H1 (cell line): ENCODE measurements around the gene PI4KA. TPM values are rescaled to one million over a fixed set of nuclear protein-coding genes. Genes with fewer than 3 reads are reported as not detected.

ENCODE experiments used
- CTCF ChIA-PET: fragments of 300-600 bp; sonication (Branson Sonifier 250); formaldehyde crosslinking; loops from one replicate; lab custom pipeline; 2021; ENCODE audit not compliant: partially characterized antibody; lab: Charles Lee
- POLR2A ChIA-PET: fragments of 300-600 bp; sonication (Branson Sonifier 250); formaldehyde crosslinking; loops from one replicate; lab custom pipeline; 2021; ENCODE audit warnings: inconsistent platforms; ENCODE audit not compliant: partially characterized antibody; lab: Charles Lee
- DNase-seq, 2 experiments: peaks; one replicate each; pipeline versions ENCODE4 v3.0.0 to v3.0.0-alpha.2; 2010 to 2022; ENCODE audit warnings: low spot score in 2 of 2, low read depth in 1 of 2, mixed read lengths in 1 of 2
- FAIRE-seq: peaks from 2 replicates; lab custom pipeline; 2011; peaks lifted over from hg19 to GRCh38; lab: Jason Lieb, UNC
- H2AFZ ChIP-seq: 2 replicates; pipeline ENCODE4 v1.8.1; 2012; ENCODE audit warnings: low read length, inconsistent platforms
- H2AK5ac ChIP-seq: 2 replicates; pipeline ENCODE4 v1.6.1; 2013; ENCODE audit warnings: low read depth, low read length
- H2BK120ac ChIP-seq: replicated peaks from 2 replicates; pipeline ENCODE3; 2013; ENCODE audit warnings: low read depth, low read length, inconsistent platforms
- H2BK12ac ChIP-seq: 2 replicates; pipeline ENCODE4 v1.6.1; 2013; ENCODE audit warnings: low read depth, low read length
- H2BK15ac ChIP-seq: 2 replicates; pipeline ENCODE4 v1.6.1; 2013; ENCODE audit warnings: low read length
- H2BK20ac ChIP-seq: 2 replicates; pipeline ENCODE4 v1.6.1; 2013; ENCODE audit warnings: low read length
- H2BK5ac ChIP-seq: 2 replicates; pipeline ENCODE4 v1.6.1; 2013; ENCODE audit warnings: low read depth, low read length
- H3K14ac ChIP-seq: 2 replicates; pipeline ENCODE4 v1.6.1; 2013; ENCODE audit warnings: inconsistent platforms; ENCODE audit not compliant: insufficient read length
- H3K18ac ChIP-seq: 2 replicates; pipeline ENCODE4 v1.6.1; 2013; ENCODE audit warnings: low read length; ENCODE audit errors: extremely low read depth
- H3K23ac ChIP-seq: 2 replicates; pipeline ENCODE4 v1.6.1; 2013; ENCODE audit warnings: inconsistent platforms; ENCODE audit not compliant: insufficient read length
- H3K23me2 ChIP-seq: 2 replicates; pipeline ENCODE4 v1.6.1; 2013; ENCODE audit warnings: low read depth, low read length
- H3K27ac ChIP-seq: 2 replicates; pipeline ENCODE4 v1.6.1; 2011; ENCODE audit warnings: low read depth, low read length, inconsistent platforms
- H3K27me3 ChIP-seq, 4 experiments: replicated peaks in 1 of 4; 1 replicate in 1 of 4; 2 replicates in 3 of 4; pipeline versions ENCODE4 v1.6.1 to v1.8.1; 2011 to 2013; ENCODE audit warnings: low read length in 3 of 4, mild to moderate bottlenecking in 3 of 4, inconsistent platforms in 2 of 4, mixed read lengths in 2 of 4, moderate library complexity in 1 of 4; ENCODE audit not compliant: control insufficient read depth in 3 of 4, insufficient read depth in 3 of 4; ENCODE audit errors: extremely low read depth in 1 of 4
- H3K36me3 ChIP-seq, 4 experiments: 2 replicates each; pipeline versions ENCODE4 v1.6.1 to v1.8.1; 2011 to 2013; ENCODE audit warnings: mild to moderate bottlenecking in 4 of 4, low read length in 3 of 4, moderate library complexity in 2 of 4, control low read depth in 1 of 4, inconsistent platforms in 1 of 4; ENCODE audit not compliant: insufficient read depth in 4 of 4, control insufficient read depth in 2 of 4
- H3K4ac ChIP-seq: replicated peaks from 2 replicates; pipeline ENCODE3; 2013; ENCODE audit warnings: low read length, low read depth, mixed read lengths, inconsistent platforms; ENCODE audit not compliant: insufficient read length
- H3K4me1 ChIP-seq, 4 experiments: replicated peaks in 1 of 4; 1 replicate in 1 of 4; 2 replicates in 3 of 4; pipeline versions ENCODE4 v1.6.1 to v1.8.1; 2011 to 2013; ENCODE audit warnings: low read length in 3 of 4, inconsistent platforms in 2 of 4, mixed read lengths in 1 of 4; ENCODE audit not compliant: insufficient read depth in 4 of 4, control insufficient read depth in 3 of 4
- H3K4me2 ChIP-seq, 2 experiments: 2 replicates each; pipeline versions ENCODE4 v1.6.1 to v1.8.1; 2011 to 2013; ENCODE audit warnings: low read depth in 2 of 2, low read length in 2 of 2, control low read depth in 1 of 2, inconsistent platforms in 1 of 2, mild to moderate bottlenecking in 1 of 2; ENCODE audit not compliant: insufficient read depth in 1 of 2
- H3K4me3 ChIP-seq, 4 experiments: fragments of 200-600, 300-600 bp in 1 of 4; sonication (generic), shearing (Covaris generic), sonication (Bioruptor Twin) in 1 of 4; 2 replicates each; pipeline versions ENCODE4 v1.5.1 to v1.8.1; 2011 to 2016; ENCODE audit warnings: low read length in 4 of 4, low read depth in 3 of 4, control low read depth in 2 of 4, inconsistent platforms in 2 of 4, mild to moderate bottlenecking in 2 of 4, mixed read lengths in 1 of 4, moderate library complexity in 1 of 4; ENCODE audit not compliant: insufficient read depth in 2 of 4; ENCODE audit errors: extremely low read depth in 1 of 4
- H3K56ac ChIP-seq: replicated peaks from 2 replicates; pipeline ENCODE3; 2013; ENCODE audit warnings: low read depth, mild to moderate bottlenecking, mixed read lengths, low read length, inconsistent platforms; ENCODE audit not compliant: insufficient read length
- H3K79me1 ChIP-seq: 2 replicates; pipeline ENCODE4 v1.6.1; 2013; ENCODE audit warnings: low read depth, low read length, control low read depth
- H3K79me2 ChIP-seq, 2 experiments: 2 replicates each; pipeline versions ENCODE4 v1.6.1 to v1.8.1; 2012 to 2013; ENCODE audit warnings: low read length in 2 of 2, mild to moderate bottlenecking in 2 of 2, inconsistent platforms in 1 of 2; ENCODE audit not compliant: insufficient read depth in 2 of 2, control insufficient read depth in 1 of 2
- H3K9ac ChIP-seq, 4 experiments: replicated peaks in 1 of 4; 1 replicate in 1 of 4; 2 replicates in 3 of 4; pipeline versions ENCODE4 v1.6.1 to v1.8.1; 2011 to 2013; ENCODE audit warnings: low read depth in 3 of 4, low read length in 3 of 4, control low read depth in 2 of 4, mild to moderate bottlenecking in 2 of 4, moderate library complexity in 2 of 4, inconsistent platforms in 1 of 4; ENCODE audit errors: extremely low read depth in 1 of 4
- H3K9me3 ChIP-seq, 2 experiments: 2 replicates each; pipeline versions ENCODE4 v1.6.1 to v1.8.1; 2012 to 2013; ENCODE audit warnings: mild to moderate bottlenecking in 2 of 2, moderate library complexity in 2 of 2, control low read depth in 1 of 2, inconsistent platforms in 1 of 2, low read depth in 1 of 2, low read length in 1 of 2, mixed read lengths in 1 of 2; ENCODE audit not compliant: insufficient read depth in 2 of 2
- H4K20me1 ChIP-seq, 2 experiments: replicated peaks in 1 of 2; 2 replicates each; pipeline versions ENCODE3 to v1.8.1; 2011 to 2013; ENCODE audit warnings: inconsistent platforms in 2 of 2, low read length in 2 of 2, mild to moderate bottlenecking in 1 of 2; ENCODE audit not compliant: insufficient read depth in 2 of 2, control insufficient read depth in 1 of 2
- H4K5ac ChIP-seq: 2 replicates; pipeline ENCODE4 v1.6.1; 2013; ENCODE audit warnings: low read length, low read depth, mixed read lengths, inconsistent platforms; ENCODE audit not compliant: insufficient read length
- H4K8ac ChIP-seq: 2 replicates; pipeline ENCODE4 v1.8.0; 2013; ENCODE audit warnings: mild to moderate bottlenecking, moderate library complexity, low read length, inconsistent platforms; ENCODE audit not compliant: insufficient read depth; ENCODE audit errors: extremely low read depth
- H4K91ac ChIP-seq: replicated peaks from 2 replicates; pipeline ENCODE3; 2013; ENCODE audit warnings: low read length, mixed read lengths, inconsistent platforms; ENCODE audit not compliant: insufficient read length
- BACH1 ChIP-seq: IDR thresholded peaks from 2 replicates; pipeline ENCODE4 v1.6.1; 2012; ENCODE audit warnings: low read length, improper control_type of control experiment
- CBX8 ChIP-seq: fragments of 300-800, 300-1000 bp; sonication (generic); IDR thresholded peaks from 2 replicates; pipeline ENCODE4 v1.7.1; 2016; ENCODE audit warnings: low read depth, low read length, borderline replicate concordance
- GABPA ChIP-seq: IDR thresholded peaks from 2 replicates; pipeline ENCODE4 v1.6.1; 2011; ENCODE audit warnings: mild to moderate bottlenecking, low read length, moderate library complexity, borderline replicate concordance; ENCODE audit not compliant: insufficient read depth
- POU5F1 ChIP-seq: IDR thresholded peaks from 2 replicates; pipeline ENCODE4 v1.6.1; 2011; ENCODE audit warnings: low read depth, mild to moderate bottlenecking, low read length, moderate library complexity
- RFX5 ChIP-seq: IDR thresholded peaks from 2 replicates; pipeline ENCODE4 v1.6.1; 2011; ENCODE audit warnings: low read depth, low read length, improper control_type of control experiment, borderline replicate concordance
- RXRA ChIP-seq: IDR thresholded peaks from 2 replicates; pipeline ENCODE4 v1.6.1; 2011; ENCODE audit warnings: low read depth, mild to moderate bottlenecking, low read length, moderate library complexity; ENCODE audit not compliant: insufficient read depth
- SP2 ChIP-seq: IDR thresholded peaks from 2 replicates; pipeline ENCODE4 v1.6.1; 2012; ENCODE audit warnings: mild to moderate bottlenecking, low read length, inconsistent platforms
- SUZ12 ChIP-seq: fragments of 200-600 bp; sonication (generic); IDR thresholded peaks from 2 replicates; pipeline ENCODE4 v1.6.1; 2012; ENCODE audit warnings: mild to moderate bottlenecking, inconsistent platforms, low read length, moderate library complexity, mixed read lengths
- TAF7 ChIP-seq: optimal IDR thresholded peaks from 2 replicates; pipeline ENCODE3; 2011; ENCODE audit warnings: low read depth, mild to moderate bottlenecking, inconsistent platforms, low read length, moderate library complexity, borderline replicate concordance
- WGBS, 2 experiments: shearing (Covaris generic) in 1 of 2; methylation state at CpG; one replicate each; pipeline versions ENCODE4 v1.1.6 to v1.1.7; 2013 to 2015; ENCODE audit warnings: low lambda C conversion rate in 2 of 2, mixed read lengths in 2 of 2, inconsistent platforms in 1 of 2, low coverage in 1 of 2, missing lambda C conversion rate in 1 of 2; ENCODE audit not compliant: insufficient replicate concordance in 2 of 2, insufficient coverage in 1 of 2, insufficient read length in 1 of 2; ENCODE audit errors: extremely low coverage in 1 of 2, missing lambda C conversion rate in 1 of 2; 5-methylcytosine and 5-hydroxymethylcytosine counted together
- polyA plus RNA-seq, 7 experiments: library from polyadenylated mRNA; depleted of rRNA in 3 of 7; stranded (reverse) in 5 of 7; unstranded in 2 of 7; fragments of >200 nt in 5 of 7; fragments of 200-250 nt in 2 of 7; gene quantifications; 1 replicate in 5 of 7; 2 replicates in 1 of 7; 4 replicates in 1 of 7; pipeline versions ENCODE4 v1.2.1 to v1.2.3, GENCODE V29; 2011 to 2013; ENCODE audit warnings: missing spikeins in 2 of 7, mixed read lengths in 2 of 7
- total RNA-seq: library from RNA; stranded (reverse); fragmentation: NEBNext Ultra II Directional; extraction: Animal tissue kit (Norgen Biotek cat#: 25700); gene quantifications from 2 replicates; pipeline ENCODE4 v1.2.1, GENCODE V29; 2021

PI4KA gene
- total and polyA plus RNA-seq, 2 of the 8 experiments (the other 6 are each of a cell fraction or from before 2014, with no cell fraction given): 22.5 to 37.7 TPM

GRCh38 chr22:20873214-20873613 is 14.6 kb upstream of the PI4KA start:
- FAIRE-seq: no peak
- H3K23me2 ChIP-seq: peaks cover 1% of the 10 kb centered on the region; the same call in 1 of the 2 replicates
- H3K23ac ChIP-seq: no peak overlapping the region
- H3K79me2 ChIP-seq: no peaks in the 10 kb centered on the region
- H4K5ac ChIP-seq: no peak overlapping the region
- no peak overlapping the region for H3K14ac ChIP-seq
- POLR2A ChIA-PET: interaction anchor here (1.2 kb wide), 1 partner anchor 8 kb away, joined by 6 read pairs; no protein-coding TSS in a partner anchor
- H4K20me1 ChIP-seq: no peaks in the 10 kb centered on the region
- no peak overlapping the region for H4K8ac ChIP-seq
- 81% methylated on average over 3 of the region's 3 CpGs; no CpG with 5 or more reads in 1 of the 2 experiments for WGBS, 2 experiments
- no peak for DNase-seq
- H3K27ac ChIP-seq: no peak overlapping the region
- H2BK20ac ChIP-seq: no peak overlapping the region
- no peak overlapping the region for H2BK12ac ChIP-seq
- TF ChIP-seq RFX5: no peak
- TF ChIP-seq SUZ12: no peak
- TF ChIP-seq BACH1: no peak
- TF ChIP-seq CBX8: no peak
- no peak for TF ChIP-seq TAF7
- no peak for TF ChIP-seq POU5F1
- TF ChIP-seq RXRA: no peak
- TF ChIP-seq GABPA: no peak
- no peak for TF ChIP-seq SP2
- H3K56ac ChIP-seq: no peak overlapping the region
- CTCF ChIA-PET: interaction anchor here (0.7 to 3.0 kb wide), 2 partner anchors 13 to 302 kb away, joined by 3 to 21 read pairs; no protein-coding TSS in a partner anchor
- no peaks in the 10 kb centered on the region; the same call in 1 of the 2 replicates for H3K79me1 ChIP-seq
- H3K4me3 ChIP-seq: no peak overlapping the region
- H3K27me3 ChIP-seq: no peaks in the 10 kb centered on the region
- no peak overlapping the region for H2BK15ac ChIP-seq
- no peak overlapping the region for H2AFZ ChIP-seq
- H3K4ac ChIP-seq: no peak overlapping the region
- no peak overlapping the region for H3K4me2 ChIP-seq
- H3K36me3 ChIP-seq: no peaks in the 10 kb centered on the region; a peak in 1 of 8 replicates
- H3K9me3 ChIP-seq: no peaks in the 10 kb centered on the region
- H2BK5ac ChIP-seq: no peak overlapping the region
- H2AK5ac ChIP-seq: no peak overlapping the region
- H3K4me1 ChIP-seq: no peaks in the 10 kb centered on the region
- no peak overlapping the region for H2BK120ac ChIP-seq
- H3K9ac ChIP-seq: no peak overlapping the region
- H3K18ac ChIP-seq: no peak overlapping the region
- H4K91ac ChIP-seq: no peak overlapping the region
